ENCODE results near the gene ATP11A. TPM values are rescaled to one million over a fixed set of nuclear protein-coding genes. Genes with fewer than 3 reads are reported as not detected.

ATP11A gene
- total RNA-seq, 2 donors from 2014 or later, result 122 to 140 TPM

GRCh38 chr13:112668924-112669323 lies 20.9 kb upstream of the ATP11A start:
- no peak overlapping the region for H3K27ac ChIP-seq (ENCODE audit: low read depth, low read length)
- Mint-ChIP-seq H3K27me3 (ENCODE audit: insufficient read depth) (peaks cover 2% of the 10 kb centered on the region), H3K4me3 (no peak overlapping the region), H3K36me3 (ENCODE audit: low read depth) (no peaks in the 10 kb centered on the region), H3K4me1 (peaks cover 5% of the 10 kb centered on the region), H3K9me3 (no peaks in the 10 kb centered on the region), H3K27ac (no peak overlapping the region)
- peak; percentile 32 for DNase-seq
- H3K36me3 ChIP-seq (ENCODE audit: control insufficient read depth, insufficient read depth, low read length), result no peaks in the 10 kb centered on the region
- no peak overlapping the region for H3K4me3 ChIP-seq (ENCODE audit: low read length)
- no peaks in the 10 kb centered on the region for H3K27me3 ChIP-seq (ENCODE audit: control insufficient read depth, insufficient read depth, low read length, poor library complexity, severe bottlenecking)
- H3K9ac ChIP-seq (ENCODE audit: extremely low read depth, low read length, poor library complexity, severe bottlenecking), result no peak overlapping the region
- no peaks in the 10 kb centered on the region for H3K4me1 ChIP-seq (ENCODE audit: control insufficient read depth, insufficient read depth, low read length)
- no peaks in the 10 kb centered on the region for H3K9me3 ChIP-seq (ENCODE audit: control insufficient read depth, low read length)
- TF ChIP-seq CTCF (conservative IDR thresholded peaks at IDR 0.05), result no peak
- WGBS, 2 experiments (ENCODE audit: insufficient coverage in 1 of 2, insufficient read length in 1 of 2), result 76 to 84% methylated on average over 6 to 13 of the region's 13 CpGs

GRCh38 chr13:112669881-112670499 lies 19.8 kb upstream of the ATP11A start:
- Mint-ChIP-seq H3K27me3 (ENCODE audit: insufficient read depth) (peaks cover 2% of the 10 kb centered on the region), H3K36me3 (ENCODE audit: low read depth) (no peaks in the 10 kb centered on the region), H3K9me3 (no peaks in the 10 kb centered on the region), H3K4me3 (no peak overlapping the region), H3K4me1 (peaks cover 7% of the 10 kb centered on the region), H3K27ac (no peak overlapping the region)
- 88 to 91% methylated on average over 8 to 10 of the region's 10 CpGs for WGBS, 2 experiments (ENCODE audit: insufficient coverage in 1 of 2, insufficient read length in 1 of 2)
- no peaks in the 10 kb centered on the region for H3K9me3 ChIP-seq (ENCODE audit: control insufficient read depth, low read length)
- H3K9ac ChIP-seq (ENCODE audit: extremely low read depth, low read length, poor library complexity, severe bottlenecking), result no peak overlapping the region
- H3K4me3 ChIP-seq (ENCODE audit: low read length), result no peak overlapping the region
- peak; percentile 44 for TF ChIP-seq CTCF (conservative IDR thresholded peaks at IDR 0.05)
- H3K27me3 ChIP-seq (ENCODE audit: control insufficient read depth, insufficient read depth, low read length, poor library complexity, severe bottlenecking), result no peaks in the 10 kb centered on the region
- no peaks in the 10 kb centered on the region for H3K4me1 ChIP-seq (ENCODE audit: control insufficient read depth, insufficient read depth, low read length)
- peak; percentile 64 for DNase-seq
- H3K27ac ChIP-seq (ENCODE audit: low read depth, low read length), result no peak overlapping the region
- H3K36me3 ChIP-seq (ENCODE audit: control insufficient read depth, insufficient read depth, low read length), result no peaks in the 10 kb centered on the region

- H3K4me1 Mint-ChIP-seq, result peaks cover 7% of the 10 kb centered on the region
- 74 to 85% methylated on average over 9 of the region's 9 CpGs for WGBS, 2 experiments (ENCODE audit: insufficient coverage in 1 of 2, insufficient read length in 1 of 2)
- H3K4me3 Mint-ChIP-seq, result no peak overlapping the region
- no peaks in the 10 kb centered on the region for H3K27me3 ChIP-seq (ENCODE audit: control insufficient read depth, insufficient read depth, low read length, poor library complexity, severe bottlenecking)
- H3K36me3 ChIP-seq (ENCODE audit: control insufficient read depth, insufficient read depth, low read length), result no peaks in the 10 kb centered on the region
- H3K9me3 Mint-ChIP-seq, result no peaks in the 10 kb centered on the region
- H3K9ac ChIP-seq (ENCODE audit: extremely low read depth, low read length, poor library complexity, severe bottlenecking), result no peak overlapping the region
- H3K36me3 Mint-ChIP-seq (ENCODE audit: low read depth), result no peaks in the 10 kb centered on the region
- H3K27me3 Mint-ChIP-seq (ENCODE audit: insufficient read depth), result peaks cover 2% of the 10 kb centered on the region
- TF ChIP-seq CTCF (conservative IDR thresholded peaks at IDR 0.05), result no peak
- no peak overlapping the region for H3K27ac ChIP-seq (ENCODE audit: low read depth, low read length)
- DNase-seq, result peak; percentile 45
- no peak overlapping the region for H3K4me3 ChIP-seq (ENCODE audit: low read length)
- H3K9me3 ChIP-seq (ENCODE audit: control insufficient read depth, low read length), result no peaks in the 10 kb centered on the region
- no peak overlapping the region for H3K27ac Mint-ChIP-seq
- H3K4me1 ChIP-seq (ENCODE audit: control insufficient read depth, insufficient read depth, low read length), result no peaks in the 10 kb centered on the region
Measured at GRCh38 chr13:112670864-112671263, 19.0 kb upstream of the ATP11A start.

Data from endodermal cell (in vitro differentiated cells).